Activated CD4-positive, CD25-positive, alpha-beta regulatory T cell treated with anti-CD3 and anti-CD28 coated beads, Interleukin-2, amount 50 U/mL, for 72 hours (primary cell): Measurements from ENCODE around the gene YDJC.
A peak's percentile ranks its signal among the peaks of the same experiment; 100 is the strongest.
"Not testable (repeated sequence)": the region's sequence is repeated elsewhere in the genome, so short reads cannot be mapped to it uniquely, and the experiment has no call there.

Experiments used
- DNase-seq: peaks from one replicate; pipeline ENCODE4 v3.0.0; 2021

YDJC gene

GRCh38 chr22:21602579-21602978 lies 27.2 kb downstream of the YDJC start:
- DNase-seq = no peak

- DNase-seq = no peak
Measured at GRCh38 chr22:21599053-21599893, 30.5 kb downstream of the YDJC start.

GRCh38 chr22:21598302-21598701 lies 31.5 kb downstream of the YDJC start:
- no peak for DNase-seq

GRCh38 chr22:21596356-21597135 lies 33.3 kb downstream of the YDJC start:
- not testable (repeated sequence) for DNase-seq

- DNase-seq = no peak
Measured at GRCh38 chr22:21594865-21595452, 34.9 kb downstream of the YDJC start.

- DNase-seq = no peak
Measured at GRCh38 chr22:21593406-21594232, 36.2 kb downstream of the YDJC start.

- no peak for DNase-seq
Measured at GRCh38 chr22:21592422-21592821, 37.4 kb downstream of the YDJC start.

GRCh38 chr22:21591695-21592094 lies 38.1 kb downstream of the YDJC start:
- no peak for DNase-seq

GRCh38 chr22:21590809-21591641 lies 38.8 kb downstream of the YDJC start:
- no peak for DNase-seq

GRCh38 chr22:21589396-21589795 lies 40.4 kb downstream of the YDJC start:
- no peak for DNase-seq

- DNase-seq = peak; percentile 34
Measured at GRCh38 chr22:21587803-21588611, 41.8 kb downstream of the YDJC start.

GRCh38 chr22:21585389-21585788 lies 44.4 kb downstream of the YDJC start:
- DNase-seq = no peak

- no peak for DNase-seq
Measured at GRCh38 chr22:21582801-21583740, 46.8 kb downstream of the YDJC start.

GRCh38 chr22:21581009-21581713 lies 48.7 kb downstream of the YDJC start:
- DNase-seq = not testable (repeated sequence)

- DNase-seq = not testable (repeated sequence)
Measured at GRCh38 chr22:21580623-21581007, 49.2 kb downstream of the YDJC start.

- DNase-seq = no peak
Measured at GRCh38 chr22:21579474-21579851, 50.4 kb downstream of the YDJC start.
